ENCODE results near the gene ELP4. TPM values are rescaled to one million over a fixed set of nuclear protein-coding genes. Genes with fewer than 3 reads are reported as not detected.

Gene ELP4
- total RNA-seq, 1 donor from 2014 or later = 23.4 TPM

DNA sequence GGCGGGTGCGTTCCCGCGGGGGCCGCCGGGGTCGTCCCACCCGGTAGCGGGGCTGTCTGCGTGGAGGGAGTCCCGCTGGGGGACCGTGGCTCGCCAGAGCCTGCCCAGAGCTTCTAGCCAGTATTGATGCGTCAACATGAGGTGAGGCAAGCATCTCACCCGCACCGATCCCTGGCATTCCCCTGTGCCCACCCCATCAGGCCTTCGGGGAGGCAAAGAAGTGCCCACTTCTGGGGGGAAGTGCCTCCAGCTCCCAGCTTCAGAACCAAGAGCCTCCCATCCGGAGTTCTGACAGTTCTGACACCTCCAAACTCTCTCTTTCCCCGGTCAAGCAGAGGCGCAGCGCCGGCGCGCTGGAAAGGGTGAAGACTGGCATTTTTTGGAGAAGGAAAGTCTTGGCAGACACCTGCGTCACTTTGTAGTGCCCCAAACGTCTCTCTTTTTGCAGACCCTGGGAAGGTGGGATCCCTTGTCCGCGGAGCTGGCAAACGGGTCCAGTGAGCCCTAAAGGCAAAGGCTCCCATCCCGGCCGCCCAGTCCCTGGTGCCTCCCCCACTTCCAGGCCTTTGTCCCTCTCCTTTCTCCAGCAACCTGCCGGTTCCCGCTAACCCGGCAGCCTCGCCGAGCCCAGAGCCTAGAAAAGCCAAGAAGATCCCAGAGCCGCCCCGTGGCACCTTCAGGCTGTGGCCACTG is 304.8 kb downstream of the ELP4 start:
- TF ChIP-seq, protein P1, sequence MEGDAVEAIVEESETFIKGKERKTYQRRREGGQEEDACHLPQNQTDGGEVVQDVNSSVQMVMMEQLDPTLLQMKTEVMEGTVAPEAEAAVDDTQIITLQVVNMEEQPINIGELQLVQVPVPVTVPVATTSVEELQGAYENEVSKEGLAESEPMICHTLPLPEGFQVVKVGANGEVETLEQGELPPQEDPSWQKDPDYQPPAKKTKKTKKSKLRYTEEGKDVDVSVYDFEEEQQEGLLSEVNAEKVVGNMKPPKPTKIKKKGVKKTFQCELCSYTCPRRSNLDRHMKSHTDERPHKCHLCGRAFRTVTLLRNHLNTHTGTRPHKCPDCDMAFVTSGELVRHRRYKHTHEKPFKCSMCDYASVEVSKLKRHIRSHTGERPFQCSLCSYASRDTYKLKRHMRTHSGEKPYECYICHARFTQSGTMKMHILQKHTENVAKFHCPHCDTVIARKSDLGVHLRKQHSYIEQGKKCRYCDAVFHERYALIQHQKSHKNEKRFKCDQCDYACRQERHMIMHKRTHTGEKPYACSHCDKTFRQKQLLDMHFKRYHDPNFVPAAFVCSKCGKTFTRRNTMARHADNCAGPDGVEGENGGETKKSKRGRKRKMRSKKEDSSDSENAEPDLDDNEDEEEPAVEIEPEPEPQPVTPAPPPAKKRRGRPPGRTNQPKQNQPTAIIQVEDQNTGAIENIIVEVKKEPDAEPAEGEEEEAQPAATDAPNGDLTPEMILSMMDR (IDR thresholded peaks at IDR 0.05; ENCODE audit: unreplicated experiment) = no peak
- no peak for DNase-seq (ENCODE audit: low spot score, unreplicated experiment)
- no peaks in the 10 kb centered on the region for H3K36me3 Mint-ChIP-seq (ENCODE audit: insufficient read depth)
- peaks cover 79% of the 10 kb centered on the region for H3K27me3 Mint-ChIP-seq
- H3K4me3 Mint-ChIP-seq (ENCODE audit: low read depth) = no peak overlapping the region
- H3K4me1 Mint-ChIP-seq (ENCODE audit: low read depth) = peaks cover 21% of the 10 kb centered on the region
- no peaks in the 10 kb centered on the region for H3K9me3 Mint-ChIP-seq (ENCODE audit: low read depth)
- H3K27ac Mint-ChIP-seq = no peak overlapping the region

DNA sequence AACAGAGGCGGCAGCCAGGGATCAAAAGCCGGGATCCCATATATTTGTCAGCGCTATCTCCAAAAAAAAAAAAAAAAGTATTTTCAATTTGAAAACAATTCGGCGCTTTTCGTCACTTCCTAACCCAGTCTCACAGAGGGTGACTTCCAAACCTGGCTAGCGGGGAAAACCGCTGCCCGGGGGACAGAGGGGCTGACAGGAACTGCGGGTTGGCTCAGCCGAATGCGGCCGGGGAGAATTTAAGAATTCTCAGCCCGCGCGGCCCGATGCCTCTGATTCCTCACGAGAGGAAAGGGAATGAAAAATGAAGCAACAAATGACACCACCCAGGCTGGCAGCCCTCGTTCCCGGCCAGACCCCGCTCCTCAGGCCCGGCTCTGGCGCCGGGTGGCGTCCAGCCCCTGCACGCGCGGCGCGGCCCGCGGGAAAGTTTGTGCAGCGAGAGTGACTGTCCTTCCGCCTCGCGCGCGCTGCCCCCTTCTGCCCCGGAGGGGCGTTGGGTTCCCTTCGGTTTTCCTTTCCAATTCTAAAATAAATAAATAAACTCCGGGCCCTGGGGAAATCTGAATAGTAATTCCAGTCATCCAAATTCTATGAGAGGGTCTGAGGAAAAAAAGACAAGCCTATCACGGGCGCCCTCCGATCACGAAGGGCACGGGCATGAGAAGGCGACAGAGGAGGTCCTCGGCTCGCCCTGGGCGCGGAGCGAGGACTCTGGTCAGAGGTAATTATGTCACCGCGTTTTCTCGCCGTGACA is 306.3 kb downstream of the ELP4 start:
- H3K9me3 Mint-ChIP-seq (ENCODE audit: low read depth) = no peaks in the 10 kb centered on the region
- DNase-seq (ENCODE audit: low spot score, unreplicated experiment) = no peak
- H3K4me1 Mint-ChIP-seq (ENCODE audit: low read depth) = peaks cover 13% of the 10 kb centered on the region
- H3K36me3 Mint-ChIP-seq (ENCODE audit: insufficient read depth) = no peaks in the 10 kb centered on the region
- H3K27me3 Mint-ChIP-seq = peaks cover 82% of the 10 kb centered on the region
- H3K4me3 Mint-ChIP-seq (ENCODE audit: low read depth) = peak overlapping the region; percentile 60
- H3K27ac Mint-ChIP-seq = no peak overlapping the region
- TF ChIP-seq, protein P1 (IDR thresholded peaks at IDR 0.05; ENCODE audit: unreplicated experiment) = no peak

GRCh38 chr11:31816468-31817053 is 307.0 kb downstream of the ELP4 start:
- DNase-seq (ENCODE audit: low spot score, unreplicated experiment) = no peak
- TF ChIP-seq, protein P1 (IDR thresholded peaks at IDR 0.05; ENCODE audit: unreplicated experiment) = no peak
- Mint-ChIP-seq H3K4me1 (ENCODE audit: low read depth) (peaks cover 11% of the 10 kb centered on the region), H3K9me3 (ENCODE audit: low read depth) (no peaks in the 10 kb centered on the region), H3K36me3 (ENCODE audit: insufficient read depth) (no peaks in the 10 kb centered on the region), H3K27me3 (peaks cover 82% of the 10 kb centered on the region), H3K4me3 (ENCODE audit: low read depth) (peak overlapping the region; percentile 60), H3K27ac (no peak overlapping the region)

DNA sequence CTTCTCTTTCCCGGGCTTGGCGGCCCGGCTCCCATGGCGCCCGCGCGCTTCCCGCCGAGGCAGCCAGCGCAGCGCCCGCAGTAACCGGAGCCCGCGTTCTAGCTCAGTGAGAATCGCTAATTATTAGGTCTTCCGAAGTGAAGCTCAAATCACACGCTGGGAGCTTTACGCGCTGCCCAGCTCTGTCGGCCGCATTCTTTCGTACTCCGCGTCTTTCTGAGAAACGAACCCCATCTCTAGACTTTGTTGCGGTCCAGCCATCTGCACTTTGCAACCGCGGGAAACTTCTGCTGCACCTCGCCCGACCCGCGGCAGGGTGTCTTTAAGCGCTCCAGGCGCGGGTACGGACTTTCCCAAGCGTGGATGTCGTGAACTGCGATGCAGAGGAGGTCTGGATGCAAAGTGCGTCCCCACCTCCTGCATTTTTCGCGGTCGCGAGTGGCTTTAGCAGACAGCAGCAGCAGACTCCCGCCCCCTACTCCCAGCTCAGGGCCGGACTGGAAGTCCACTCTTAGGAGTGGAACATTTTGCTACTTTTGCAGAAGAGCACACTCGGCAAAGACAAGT is 307.6 kb downstream of the ELP4 start:
- no peak for DNase-seq (ENCODE audit: low spot score, unreplicated experiment)
- Mint-ChIP-seq H3K36me3 (ENCODE audit: insufficient read depth) (no peaks in the 10 kb centered on the region), H3K4me3 (ENCODE audit: low read depth) (peak overlapping the region; percentile 55), H3K4me1 (ENCODE audit: low read depth) (peaks cover 8% of the 10 kb centered on the region), H3K27ac (no peak overlapping the region), H3K9me3 (ENCODE audit: low read depth) (no peaks in the 10 kb centered on the region), H3K27me3 (peaks cover 83% of the 10 kb centered on the region)
- TF ChIP-seq, protein P1 (IDR thresholded peaks at IDR 0.05; ENCODE audit: unreplicated experiment) = no peak

Data from progenitor cell of endocrine pancreas (in vitro differentiated cells).